H1 (cell line): ENCODE measurements around the gene TNS1. TPM values are rescaled to one million over a fixed set of nuclear protein-coding genes. Genes with fewer than 3 reads are reported as not detected.

Source experiments
- CTCF ChIA-PET: fragments of 300-600 bp; sonication (Branson Sonifier 250); formaldehyde crosslinking; loops from one replicate; lab custom pipeline; 2021; ENCODE audit not compliant: partially characterized antibody; lab: Charles Lee
- POLR2A ChIA-PET: fragments of 300-600 bp; sonication (Branson Sonifier 250); formaldehyde crosslinking; loops from one replicate; lab custom pipeline; 2021; ENCODE audit warnings: inconsistent platforms; ENCODE audit not compliant: partially characterized antibody; lab: Charles Lee
- DNase-seq, 2 experiments: peaks; one replicate each; pipeline versions ENCODE4 v3.0.0 to v3.0.0-alpha.2; 2010 to 2022; ENCODE audit warnings: low spot score in 2 of 2, low read depth in 1 of 2, mixed read lengths in 1 of 2
- FAIRE-seq: peaks from 2 replicates; lab custom pipeline; 2011; peaks lifted over from hg19 to GRCh38; lab: Jason Lieb, UNC
- H2AFZ ChIP-seq: 2 replicates; pipeline ENCODE4 v1.8.1; 2012; ENCODE audit warnings: low read length, inconsistent platforms
- H2AK5ac ChIP-seq: 2 replicates; pipeline ENCODE4 v1.6.1; 2013; ENCODE audit warnings: low read depth, low read length
- H2BK120ac ChIP-seq: replicated peaks from 2 replicates; pipeline ENCODE3; 2013; ENCODE audit warnings: low read depth, low read length, inconsistent platforms
- H2BK12ac ChIP-seq: 2 replicates; pipeline ENCODE4 v1.6.1; 2013; ENCODE audit warnings: low read depth, low read length
- H2BK15ac ChIP-seq: 2 replicates; pipeline ENCODE4 v1.6.1; 2013; ENCODE audit warnings: low read length
- H2BK20ac ChIP-seq: 2 replicates; pipeline ENCODE4 v1.6.1; 2013; ENCODE audit warnings: low read length
- H2BK5ac ChIP-seq: 2 replicates; pipeline ENCODE4 v1.6.1; 2013; ENCODE audit warnings: low read depth, low read length
- H3K14ac ChIP-seq: 2 replicates; pipeline ENCODE4 v1.6.1; 2013; ENCODE audit warnings: inconsistent platforms; ENCODE audit not compliant: insufficient read length
- H3K18ac ChIP-seq: 2 replicates; pipeline ENCODE4 v1.6.1; 2013; ENCODE audit warnings: low read length; ENCODE audit errors: extremely low read depth
- H3K23ac ChIP-seq: 2 replicates; pipeline ENCODE4 v1.6.1; 2013; ENCODE audit warnings: inconsistent platforms; ENCODE audit not compliant: insufficient read length
- H3K23me2 ChIP-seq: 2 replicates; pipeline ENCODE4 v1.6.1; 2013; ENCODE audit warnings: low read depth, low read length
- H3K27ac ChIP-seq: 2 replicates; pipeline ENCODE4 v1.6.1; 2011; ENCODE audit warnings: low read depth, low read length, inconsistent platforms
- H3K27me3 ChIP-seq, 4 experiments: replicated peaks in 1 of 4; 1 replicate in 1 of 4; 2 replicates in 3 of 4; pipeline versions ENCODE4 v1.6.1 to v1.8.1; 2011 to 2013; ENCODE audit warnings: low read length in 3 of 4, mild to moderate bottlenecking in 3 of 4, inconsistent platforms in 2 of 4, mixed read lengths in 2 of 4, moderate library complexity in 1 of 4; ENCODE audit not compliant: control insufficient read depth in 3 of 4, insufficient read depth in 3 of 4; ENCODE audit errors: extremely low read depth in 1 of 4
- H3K36me3 ChIP-seq, 4 experiments: 2 replicates each; pipeline versions ENCODE4 v1.6.1 to v1.8.1; 2011 to 2013; ENCODE audit warnings: mild to moderate bottlenecking in 4 of 4, low read length in 3 of 4, moderate library complexity in 2 of 4, control low read depth in 1 of 4, inconsistent platforms in 1 of 4; ENCODE audit not compliant: insufficient read depth in 4 of 4, control insufficient read depth in 2 of 4
- H3K4ac ChIP-seq: replicated peaks from 2 replicates; pipeline ENCODE3; 2013; ENCODE audit warnings: low read length, low read depth, mixed read lengths, inconsistent platforms; ENCODE audit not compliant: insufficient read length
- H3K4me1 ChIP-seq, 4 experiments: replicated peaks in 1 of 4; 1 replicate in 1 of 4; 2 replicates in 3 of 4; pipeline versions ENCODE4 v1.6.1 to v1.8.1; 2011 to 2013; ENCODE audit warnings: low read length in 3 of 4, inconsistent platforms in 2 of 4, mixed read lengths in 1 of 4; ENCODE audit not compliant: insufficient read depth in 4 of 4, control insufficient read depth in 3 of 4
- H3K4me2 ChIP-seq, 2 experiments: 2 replicates each; pipeline versions ENCODE4 v1.6.1 to v1.8.1; 2011 to 2013; ENCODE audit warnings: low read depth in 2 of 2, low read length in 2 of 2, control low read depth in 1 of 2, inconsistent platforms in 1 of 2, mild to moderate bottlenecking in 1 of 2; ENCODE audit not compliant: insufficient read depth in 1 of 2
- H3K4me3 ChIP-seq, 4 experiments: fragments of 200-600, 300-600 bp in 1 of 4; sonication (generic), shearing (Covaris generic), sonication (Bioruptor Twin) in 1 of 4; 2 replicates each; pipeline versions ENCODE4 v1.5.1 to v1.8.1; 2011 to 2016; ENCODE audit warnings: low read length in 4 of 4, low read depth in 3 of 4, control low read depth in 2 of 4, inconsistent platforms in 2 of 4, mild to moderate bottlenecking in 2 of 4, mixed read lengths in 1 of 4, moderate library complexity in 1 of 4; ENCODE audit not compliant: insufficient read depth in 2 of 4; ENCODE audit errors: extremely low read depth in 1 of 4
- H3K56ac ChIP-seq: replicated peaks from 2 replicates; pipeline ENCODE3; 2013; ENCODE audit warnings: low read depth, mild to moderate bottlenecking, mixed read lengths, low read length, inconsistent platforms; ENCODE audit not compliant: insufficient read length
- H3K79me1 ChIP-seq: 2 replicates; pipeline ENCODE4 v1.6.1; 2013; ENCODE audit warnings: low read depth, low read length, control low read depth
- H3K79me2 ChIP-seq, 2 experiments: 2 replicates each; pipeline versions ENCODE4 v1.6.1 to v1.8.1; 2012 to 2013; ENCODE audit warnings: low read length in 2 of 2, mild to moderate bottlenecking in 2 of 2, inconsistent platforms in 1 of 2; ENCODE audit not compliant: insufficient read depth in 2 of 2, control insufficient read depth in 1 of 2
- H3K9ac ChIP-seq, 4 experiments: replicated peaks in 1 of 4; 1 replicate in 1 of 4; 2 replicates in 3 of 4; pipeline versions ENCODE4 v1.6.1 to v1.8.1; 2011 to 2013; ENCODE audit warnings: low read depth in 3 of 4, low read length in 3 of 4, control low read depth in 2 of 4, mild to moderate bottlenecking in 2 of 4, moderate library complexity in 2 of 4, inconsistent platforms in 1 of 4; ENCODE audit errors: extremely low read depth in 1 of 4
- H3K9me3 ChIP-seq, 2 experiments: 2 replicates each; pipeline versions ENCODE4 v1.6.1 to v1.8.1; 2012 to 2013; ENCODE audit warnings: mild to moderate bottlenecking in 2 of 2, moderate library complexity in 2 of 2, control low read depth in 1 of 2, inconsistent platforms in 1 of 2, low read depth in 1 of 2, low read length in 1 of 2, mixed read lengths in 1 of 2; ENCODE audit not compliant: insufficient read depth in 2 of 2
- H4K20me1 ChIP-seq, 2 experiments: replicated peaks in 1 of 2; 2 replicates each; pipeline versions ENCODE3 to v1.8.1; 2011 to 2013; ENCODE audit warnings: inconsistent platforms in 2 of 2, low read length in 2 of 2, mild to moderate bottlenecking in 1 of 2; ENCODE audit not compliant: insufficient read depth in 2 of 2, control insufficient read depth in 1 of 2
- H4K5ac ChIP-seq: 2 replicates; pipeline ENCODE4 v1.6.1; 2013; ENCODE audit warnings: low read length, low read depth, mixed read lengths, inconsistent platforms; ENCODE audit not compliant: insufficient read length
- H4K8ac ChIP-seq: 2 replicates; pipeline ENCODE4 v1.8.0; 2013; ENCODE audit warnings: mild to moderate bottlenecking, moderate library complexity, low read length, inconsistent platforms; ENCODE audit not compliant: insufficient read depth; ENCODE audit errors: extremely low read depth
- H4K91ac ChIP-seq: replicated peaks from 2 replicates; pipeline ENCODE3; 2013; ENCODE audit warnings: low read length, mixed read lengths, inconsistent platforms; ENCODE audit not compliant: insufficient read length
- GABPA ChIP-seq: IDR thresholded peaks from 2 replicates; pipeline ENCODE4 v1.6.1; 2011; ENCODE audit warnings: mild to moderate bottlenecking, low read length, moderate library complexity, borderline replicate concordance; ENCODE audit not compliant: insufficient read depth
- MAX ChIP-seq: IDR thresholded peaks from 2 replicates; pipeline ENCODE4 v1.6.1; 2012; ENCODE audit warnings: inconsistent platforms
- WGBS, 2 experiments: shearing (Covaris generic) in 1 of 2; methylation state at CpG; one replicate each; pipeline versions ENCODE4 v1.1.6 to v1.1.7; 2013 to 2015; ENCODE audit warnings: low lambda C conversion rate in 2 of 2, mixed read lengths in 2 of 2, inconsistent platforms in 1 of 2, low coverage in 1 of 2, missing lambda C conversion rate in 1 of 2; ENCODE audit not compliant: insufficient replicate concordance in 2 of 2, insufficient coverage in 1 of 2, insufficient read length in 1 of 2; ENCODE audit errors: extremely low coverage in 1 of 2, missing lambda C conversion rate in 1 of 2; 5-methylcytosine and 5-hydroxymethylcytosine counted together
- polyA plus RNA-seq, 7 experiments: library from polyadenylated mRNA; depleted of rRNA in 3 of 7; stranded (reverse) in 5 of 7; unstranded in 2 of 7; fragments of >200 nt in 5 of 7; fragments of 200-250 nt in 2 of 7; gene quantifications; 1 replicate in 5 of 7; 2 replicates in 1 of 7; 4 replicates in 1 of 7; pipeline versions ENCODE4 v1.2.1 to v1.2.3, GENCODE V29; 2011 to 2013; ENCODE audit warnings: missing spikeins in 2 of 7, mixed read lengths in 2 of 7
- total RNA-seq: library from RNA; stranded (reverse); fragmentation: NEBNext Ultra II Directional; extraction: Animal tissue kit (Norgen Biotek cat#: 25700); gene quantifications from 2 replicates; pipeline ENCODE4 v1.2.1, GENCODE V29; 2021

Gene TNS1
- total and polyA plus RNA-seq, 2 of the 8 experiments (the other 6 are each of a cell fraction or from before 2014, with no cell fraction given) = 1.5 to 5.1 TPM

- POLR2A ChIA-PET = interaction anchor here (1.2 kb wide), 1 partner anchor 59 kb away, joined by 3 read pairs; no protein-coding TSS in a partner anchor
Observed at GRCh38 chr2:217944366-217944765, 58.4 kb downstream of the TNS1 start.

More at GRCh38 chr2:217944366-217944765, 58.4 kb downstream of the TNS1 start:
- no peaks in the 10 kb centered on the region for H4K20me1 ChIP-seq
- no peak overlapping the region for H3K9ac ChIP-seq
- H3K23me2 ChIP-seq = no peaks in the 10 kb centered on the region; the same call in 1 of the 2 replicates
- H3K9me3 ChIP-seq = no peaks in the 10 kb centered on the region
- H2BK15ac ChIP-seq = no peak overlapping the region
- H2BK5ac ChIP-seq = 0 out of 2 replicates have a peak overlapping the region, but pooled peaks have one; percentile 68
- WGBS, 2 experiments = 75% methylated on average over 2 of the region's 3 CpGs; no CpG with 5 or more reads in 1 of the 2 experiments
- H4K5ac ChIP-seq = no peak overlapping the region
- no peak overlapping the region for H2BK12ac ChIP-seq
- no peak overlapping the region for H3K56ac ChIP-seq
- no peak overlapping the region for H3K4me3 ChIP-seq
- no peak overlapping the region for H3K14ac ChIP-seq
- no peak overlapping the region for H2BK120ac ChIP-seq
- H3K79me2 ChIP-seq = no peaks in the 10 kb centered on the region
- no peak overlapping the region for H3K27ac ChIP-seq
- DNase-seq (no peak), FAIRE-seq (no peak)
- no peaks in the 10 kb centered on the region; the same call in 1 of the 2 replicates for H3K79me1 ChIP-seq
- TF ChIP-seq MAX = no peak
- TF ChIP-seq GABPA = no peak
- no peak overlapping the region for H4K8ac ChIP-seq
- no peak overlapping the region for H2BK20ac ChIP-seq
- no peak overlapping the region for H3K4ac ChIP-seq
- CTCF ChIA-PET = interaction anchor here (0.9 to 22.2 kb wide), 19 partner anchors 9 to 159 kb away, joined by 3 to 480 read pairs (median 7); no protein-coding TSS in a partner anchor
- peaks cover 3 to 16% (median 9%) of the 10 kb centered on the region in 4 experiments for H3K4me1 ChIP-seq
- H2AFZ ChIP-seq = no peak overlapping the region
- no peak overlapping the region for H4K91ac ChIP-seq
- H2AK5ac ChIP-seq = no peak overlapping the region
- no peak overlapping the region for H3K18ac ChIP-seq
- no peak overlapping the region for H3K23ac ChIP-seq
- no peaks in the 10 kb centered on the region for H3K36me3 ChIP-seq
- no peaks in the 10 kb centered on the region for H3K27me3 ChIP-seq
- 0 out of 4 replicates have a peak overlapping the region, but pooled peaks of 1 of the 2 experiments have one; percentile 61 for H3K4me2 ChIP-seq
